ENCODE data around the gene RBFOX2. TPM values are rescaled to one million over a fixed set of nuclear protein-coding genes. Genes with fewer than 3 reads are reported as not detected.

RBFOX2 gene
- total RNA-seq, 1 donor from 2014 or later: 164 TPM

- Mint-ChIP-seq H3K27ac (peak overlapping the region; percentile 93), H3K27me3 (no peaks in the 10 kb centered on the region), H3K4me1 (ENCODE audit: unreplicated experiment) (peaks cover 68% of the 10 kb centered on the region), H3K9me3 (no peaks in the 10 kb centered on the region), H3K4me3 (peak overlapping the region; percentile 96), H3K36me3 (no peaks in the 10 kb centered on the region)
- DNase-seq (ENCODE audit: extremely low spot score, unreplicated experiment): no peak
- TF ChIP-seq, protein P1, sequence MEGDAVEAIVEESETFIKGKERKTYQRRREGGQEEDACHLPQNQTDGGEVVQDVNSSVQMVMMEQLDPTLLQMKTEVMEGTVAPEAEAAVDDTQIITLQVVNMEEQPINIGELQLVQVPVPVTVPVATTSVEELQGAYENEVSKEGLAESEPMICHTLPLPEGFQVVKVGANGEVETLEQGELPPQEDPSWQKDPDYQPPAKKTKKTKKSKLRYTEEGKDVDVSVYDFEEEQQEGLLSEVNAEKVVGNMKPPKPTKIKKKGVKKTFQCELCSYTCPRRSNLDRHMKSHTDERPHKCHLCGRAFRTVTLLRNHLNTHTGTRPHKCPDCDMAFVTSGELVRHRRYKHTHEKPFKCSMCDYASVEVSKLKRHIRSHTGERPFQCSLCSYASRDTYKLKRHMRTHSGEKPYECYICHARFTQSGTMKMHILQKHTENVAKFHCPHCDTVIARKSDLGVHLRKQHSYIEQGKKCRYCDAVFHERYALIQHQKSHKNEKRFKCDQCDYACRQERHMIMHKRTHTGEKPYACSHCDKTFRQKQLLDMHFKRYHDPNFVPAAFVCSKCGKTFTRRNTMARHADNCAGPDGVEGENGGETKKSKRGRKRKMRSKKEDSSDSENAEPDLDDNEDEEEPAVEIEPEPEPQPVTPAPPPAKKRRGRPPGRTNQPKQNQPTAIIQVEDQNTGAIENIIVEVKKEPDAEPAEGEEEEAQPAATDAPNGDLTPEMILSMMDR (conservative IDR thresholded peaks at IDR 0.05): no peak
Measured at GRCh38 chr22:35839841-35840301, 188.8 kb downstream of the RBFOX2 start.

- Mint-ChIP-seq H3K4me1 (ENCODE audit: unreplicated experiment) (peaks cover 74% of the 10 kb centered on the region), H3K9me3 (no peaks in the 10 kb centered on the region), H3K27ac (peak overlapping the region; percentile 93), H3K27me3 (no peaks in the 10 kb centered on the region), H3K36me3 (no peaks in the 10 kb centered on the region), H3K4me3 (peak overlapping the region; percentile 96)
- TF ChIP-seq, protein P1 (conservative IDR thresholded peaks at IDR 0.05): peak; percentile 50
- no peak for DNase-seq (ENCODE audit: extremely low spot score, unreplicated experiment)
Measured at GRCh38 chr22:35838855-35839576, 189.6 kb downstream of the RBFOX2 start.

DNA sequence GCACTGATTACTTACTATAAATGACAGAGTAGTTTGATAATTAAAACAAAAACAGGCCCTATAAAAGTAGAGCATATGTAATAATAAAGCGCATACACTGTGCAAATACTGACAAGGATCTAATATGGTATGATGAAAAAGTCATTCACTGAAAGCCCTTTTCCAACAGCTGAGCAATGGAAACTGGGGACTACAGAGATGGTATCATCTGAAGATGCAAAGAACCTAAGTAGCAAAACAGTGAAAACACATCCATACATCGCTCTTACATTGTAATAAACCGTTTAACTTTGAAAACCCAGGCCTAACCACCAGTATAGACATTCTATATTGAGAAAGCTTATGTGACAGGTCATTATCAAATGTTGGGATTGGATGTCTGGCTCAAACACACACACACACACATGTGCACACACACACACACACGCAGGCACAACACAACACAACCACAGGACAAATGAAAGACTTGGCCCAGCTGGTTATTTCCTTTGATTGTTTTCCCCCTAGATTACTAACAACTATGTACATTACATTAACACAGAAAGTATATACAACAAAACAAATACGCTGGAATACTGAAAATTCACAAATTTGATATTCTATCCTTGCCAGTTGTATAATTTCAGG lies 191.4 kb downstream of the RBFOX2 start:
- Mint-ChIP-seq H3K4me1 (ENCODE audit: unreplicated experiment) (peaks cover 56% of the 10 kb centered on the region), H3K27ac (peak overlapping the region; percentile 42), H3K27me3 (no peaks in the 10 kb centered on the region), H3K36me3 (no peaks in the 10 kb centered on the region), H3K9me3 (no peaks in the 10 kb centered on the region), H3K4me3 (peak overlapping the region; percentile 90)
- DNase-seq (ENCODE audit: extremely low spot score, unreplicated experiment): no peak
- TF ChIP-seq, protein P1 (conservative IDR thresholded peaks at IDR 0.05): no peak

DNA sequence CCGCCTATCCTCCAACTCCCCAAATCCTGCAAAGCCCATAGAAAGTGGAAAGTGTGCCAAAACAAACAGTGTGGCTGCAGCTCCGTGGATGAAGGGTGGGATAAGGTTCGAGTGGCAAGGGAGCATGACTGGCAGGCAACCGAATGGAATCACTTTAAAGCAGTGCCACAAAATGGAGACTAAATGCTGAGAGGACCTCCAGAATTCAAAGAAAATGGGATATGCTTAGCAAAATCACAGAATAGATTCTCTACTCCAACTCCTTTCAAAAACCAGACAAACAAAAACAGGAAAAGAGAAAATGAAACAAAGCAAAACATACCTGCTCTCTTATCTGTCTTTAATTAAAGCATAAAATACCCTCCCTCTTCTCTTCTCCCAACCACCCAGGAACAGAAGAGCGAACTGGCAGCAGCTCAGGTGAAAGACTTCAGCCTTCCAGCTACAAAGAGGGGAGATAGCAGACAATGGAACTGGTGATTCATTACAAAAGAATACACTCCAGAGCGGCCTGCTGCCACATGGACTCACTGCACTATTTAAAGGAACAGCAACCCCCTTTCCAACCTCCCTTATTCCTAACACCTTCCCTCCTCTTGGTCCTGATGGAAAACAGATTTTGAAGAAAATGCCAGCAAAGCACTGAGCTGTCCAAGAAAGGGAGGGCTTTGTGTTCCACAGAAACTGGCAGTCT lies 192.5 kb downstream of the RBFOX2 start:
- no peaks in the 10 kb centered on the region for H3K9me3 Mint-ChIP-seq
- no peaks in the 10 kb centered on the region for H3K36me3 Mint-ChIP-seq
- no peaks in the 10 kb centered on the region for H3K27me3 Mint-ChIP-seq
- peaks cover 50% of the 10 kb centered on the region for H3K4me1 Mint-ChIP-seq (ENCODE audit: unreplicated experiment)
- TF ChIP-seq, protein P1 (conservative IDR thresholded peaks at IDR 0.05): no peak
- peak overlapping the region; percentile 90 for H3K4me3 Mint-ChIP-seq
- H3K27ac Mint-ChIP-seq: peak overlapping the region; percentile 90
- DNase-seq (ENCODE audit: extremely low spot score, unreplicated experiment): no peak

DNA sequence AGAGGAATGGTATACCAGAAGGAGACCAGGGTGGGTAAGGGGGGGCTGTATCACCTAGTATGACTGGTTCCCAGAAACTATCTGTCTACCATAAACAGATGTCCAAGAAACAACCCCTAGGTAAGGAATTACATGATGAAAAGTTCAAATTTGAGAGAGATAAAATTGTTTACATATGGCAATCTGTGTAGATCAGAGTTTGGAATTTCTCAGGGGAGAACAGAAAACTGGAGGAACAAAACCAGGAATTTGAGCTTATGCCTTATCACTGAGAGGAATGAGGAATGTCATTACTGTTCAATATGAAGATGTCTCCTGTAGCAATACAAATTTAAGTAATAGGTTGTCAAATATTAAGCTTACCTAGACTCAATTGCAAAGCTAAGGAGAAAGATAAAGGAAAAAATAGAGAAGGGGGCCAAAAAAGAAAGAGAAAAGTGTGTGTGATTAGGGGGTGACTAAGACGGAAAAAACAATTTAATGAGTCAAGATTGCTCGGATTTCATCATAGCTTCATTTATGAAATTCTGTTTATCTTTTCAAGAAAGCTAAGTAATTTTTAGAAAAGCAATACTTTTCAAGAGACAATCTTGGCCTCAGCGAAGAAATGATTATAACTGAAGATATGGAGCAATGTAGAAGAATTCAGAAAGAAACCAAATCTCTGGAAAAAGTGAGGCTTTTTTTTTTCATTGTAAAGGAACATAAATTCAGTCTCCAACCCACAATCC lies 193.2 kb downstream of the RBFOX2 start:
- H3K36me3 Mint-ChIP-seq: peaks cover under 1% of the 10 kb centered on the region
- H3K9me3 Mint-ChIP-seq: no peaks in the 10 kb centered on the region
- peak overlapping the region; percentile 90 for H3K4me3 Mint-ChIP-seq
- DNase-seq (ENCODE audit: extremely low spot score, unreplicated experiment): no peak
- TF ChIP-seq, protein P1 (conservative IDR thresholded peaks at IDR 0.05): no peak
- no peaks in the 10 kb centered on the region for H3K27me3 Mint-ChIP-seq
- H3K27ac Mint-ChIP-seq: peak overlapping the region; percentile 90
- peaks cover 50% of the 10 kb centered on the region for H3K4me1 Mint-ChIP-seq (ENCODE audit: unreplicated experiment)
